Stimulated activated CD8-positive, alpha-beta memory T cell treated with anti-CD3 and anti-CD28 coated beads, Interleukin-12 subunit alpha, Interleukin-12 subunit beta, amount 100 ng/mL, for 4 hours (primary cell): ENCODE data around the gene HERC2.
"Not testable (repeated sequence)": the region's sequence is repeated elsewhere in the genome, so short reads cannot be mapped to it uniquely, and the experiment has no call there.

Source experiments
- DNase-seq: peaks from one replicate; pipeline ENCODE4 v3.0.0-alpha.2; 2020; ENCODE audit warnings: low read depth

The HERC2 gene

DNA sequence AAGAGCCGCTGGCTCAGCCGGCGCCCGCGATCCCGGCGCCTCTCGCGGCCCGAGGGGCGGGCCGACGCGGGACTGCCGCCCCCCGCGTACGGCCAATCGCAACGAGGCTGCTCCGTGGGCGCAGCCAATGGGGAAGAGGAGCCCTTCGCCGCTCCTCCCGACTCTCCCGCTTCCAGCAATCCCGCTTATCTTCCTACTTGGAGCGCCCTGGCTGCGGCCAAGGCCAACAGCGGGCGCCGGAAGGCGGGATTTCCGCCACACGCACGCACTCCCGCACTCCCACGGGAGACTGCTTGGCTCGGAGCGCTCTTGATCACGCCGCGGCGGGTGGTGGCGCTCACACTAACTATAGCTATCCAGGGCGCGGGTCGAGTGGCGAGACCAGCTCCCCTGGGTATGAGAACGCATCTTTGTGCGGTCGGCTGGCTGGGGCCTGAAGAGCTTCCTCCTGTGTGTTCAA lies at the start of gene HERC2:
Gene HERC2, minus strand, starts transcription at position 51 of the 460 bp plus-strand sequence. CDS start 746 bp downstream, outside the sequence.
- DNase-seq, result not testable (repeated sequence)

DNA sequence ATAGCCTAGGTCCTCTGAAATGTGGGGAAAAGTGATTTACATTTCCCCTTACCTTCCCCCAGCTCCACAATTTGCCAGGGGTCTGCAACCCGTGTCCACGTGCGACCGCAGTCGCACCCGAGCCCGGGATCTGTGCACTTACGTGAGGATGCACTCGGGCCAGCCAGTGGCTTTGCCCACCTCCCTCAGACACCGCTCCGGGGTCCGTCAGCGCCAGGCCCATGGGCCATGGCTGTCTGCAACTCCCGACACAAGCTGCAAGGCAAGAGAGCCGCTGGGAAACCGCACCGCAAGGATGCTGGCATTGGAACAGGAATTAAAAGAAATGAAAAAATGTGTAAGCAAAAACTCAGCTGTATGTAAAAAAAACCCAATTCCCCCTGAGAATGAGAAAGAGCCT lies 43.5 kb upstream of the HERC2 start:
- DNase-seq, result not testable (repeated sequence)

GRCh38 chr15:28357984-28358383 lies 36.0 kb upstream of the HERC2 start, which contains the start of gene GOLGA6L24:
Gene GOLGA6L24, minus strand, starts transcription at chr15:28358084. Its CDS starts 61 bp downstream, at chr15:28358023.
- not testable (repeated sequence) for DNase-seq

GRCh38 chr15:28321358-28322078 lies 461 bp downstream of the HERC2 start:
- DNase-seq, result not testable (repeated sequence)

- not testable (repeated sequence) for DNase-seq
Observed at GRCh38 chr15:28319725-28320124, 2.3 kb downstream of the HERC2 start.

DNA sequence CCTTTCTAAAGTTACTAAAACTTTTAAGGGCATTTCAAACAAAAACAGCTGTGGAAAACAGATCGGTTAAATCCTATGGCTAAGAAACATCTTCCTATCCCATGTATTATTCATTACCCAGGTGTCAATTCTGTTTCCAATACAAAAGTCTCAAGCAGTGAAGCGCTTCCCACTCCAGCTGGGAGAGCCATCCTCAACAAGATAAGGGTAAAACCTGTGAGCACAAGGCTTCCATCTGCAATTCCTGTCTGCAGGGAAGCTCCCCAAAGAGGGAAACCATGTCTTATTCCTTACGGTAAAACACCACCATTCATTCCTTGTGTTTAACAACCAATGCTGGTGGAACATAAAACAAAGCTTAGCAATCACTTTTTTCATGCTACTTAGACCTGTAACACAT lies 3.2 kb downstream of the HERC2 start:
- DNase-seq, result not testable (repeated sequence)

GRCh38 chr15:28318122-28318521 lies 3.9 kb downstream of the HERC2 start:
- DNase-seq, result not testable (repeated sequence)

DNA sequence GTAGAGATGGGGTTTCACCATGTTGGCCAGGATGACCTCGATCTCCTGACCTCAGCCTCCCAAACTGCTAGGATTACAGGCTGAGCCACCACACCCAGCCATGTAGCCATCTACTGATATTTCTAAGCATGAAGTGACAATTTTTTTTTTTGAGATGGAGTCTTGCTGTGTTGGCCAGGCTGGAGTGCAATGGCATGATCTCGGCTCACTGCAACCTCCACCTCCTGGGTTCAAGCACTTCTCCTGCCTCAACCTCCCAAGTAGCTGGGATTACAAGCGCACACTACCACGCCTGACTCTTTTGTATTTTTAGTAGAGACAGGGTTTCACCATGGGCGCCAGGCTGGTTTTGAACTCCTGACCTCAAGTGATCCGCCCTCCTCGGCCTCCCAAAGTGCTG lies 5.0 kb downstream of the HERC2 start:
- not testable (repeated sequence) for DNase-seq

GRCh38 chr15:28310454-28310853 lies 11.5 kb downstream of the HERC2 start:
- DNase-seq, result not testable (repeated sequence)

DNA sequence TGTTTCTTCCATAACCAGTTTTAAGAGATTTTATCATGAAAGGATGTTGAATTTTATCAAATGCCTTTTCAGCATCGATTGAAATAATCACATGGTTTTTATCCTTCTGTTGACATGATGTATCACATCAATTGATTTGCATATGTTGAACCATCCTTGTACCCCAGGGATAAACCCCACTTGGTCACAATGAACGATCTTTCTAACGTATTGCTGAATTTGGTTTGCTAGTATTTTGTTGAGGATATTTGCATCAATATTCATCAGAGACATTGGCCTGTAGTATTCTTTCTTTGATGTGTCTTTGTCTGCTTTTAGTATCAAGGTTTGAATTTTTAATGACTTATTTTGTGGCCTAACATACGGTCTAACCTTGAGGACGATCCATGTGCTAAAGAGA lies 13.3 kb downstream of the HERC2 start:
- DNase-seq, result not testable (repeated sequence)

DNA sequence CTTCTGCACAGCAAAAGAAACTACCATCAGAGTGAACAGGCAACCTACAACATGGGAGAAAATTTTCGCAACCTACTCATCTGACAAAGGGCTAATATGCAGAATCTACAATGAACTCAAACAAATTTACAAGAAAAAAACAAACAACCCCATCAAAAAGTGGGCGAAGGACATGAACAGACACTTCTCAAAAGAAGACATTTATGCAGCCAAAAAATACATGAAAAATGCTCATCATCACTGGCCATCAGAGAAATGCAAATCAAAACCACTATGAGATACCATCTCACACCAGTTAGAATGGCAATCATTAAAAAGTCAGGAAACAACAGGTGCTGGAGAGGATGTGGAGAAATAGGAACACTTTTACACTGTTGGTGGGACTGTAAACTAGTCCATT lies 16.3 kb downstream of the HERC2 start:
- not testable (repeated sequence) for DNase-seq

DNA sequence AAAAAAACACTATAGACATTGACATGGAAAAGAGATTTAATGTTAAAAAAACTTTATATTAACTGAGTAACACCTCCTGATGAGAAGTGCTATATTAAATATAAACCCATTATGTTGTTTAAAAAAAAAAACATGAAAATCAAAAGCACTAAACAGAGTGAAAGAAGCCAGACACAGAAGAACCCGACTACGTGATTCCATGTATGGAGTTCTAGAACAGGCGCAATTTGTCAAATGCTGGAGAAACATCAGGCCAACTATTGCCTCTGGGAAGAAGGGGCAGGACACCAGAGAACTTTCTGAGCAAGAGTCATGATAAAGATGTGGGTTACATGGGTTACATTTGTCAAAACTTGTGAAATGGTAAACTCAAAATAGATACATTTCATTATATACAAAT lies 24.5 kb downstream of the HERC2 start:
- not testable (repeated sequence) for DNase-seq

DNA sequence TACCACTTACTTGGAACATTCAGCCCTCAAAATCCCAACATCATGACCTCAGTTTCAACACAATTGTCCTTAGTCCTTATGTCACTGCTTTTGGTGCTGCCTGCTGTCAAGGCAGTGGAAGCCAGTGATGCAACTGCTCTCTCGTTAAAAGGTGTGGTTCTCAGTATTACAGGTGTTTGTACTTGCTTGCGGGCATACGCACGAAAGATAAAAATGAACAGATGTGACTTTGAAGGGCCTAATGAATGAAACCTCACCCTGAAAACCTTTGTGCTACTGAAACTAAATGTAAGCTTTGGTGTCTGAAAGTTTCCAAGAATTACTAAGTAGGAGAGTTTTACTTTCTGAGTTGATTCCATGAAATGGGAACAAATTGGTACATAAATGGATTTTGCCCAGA lies 25.2 kb downstream of the HERC2 start:
- not testable (repeated sequence) for DNase-seq

- not testable (repeated sequence) for DNase-seq
Observed at GRCh38 chr15:28295009-28295563, 26.9 kb downstream of the HERC2 start.

- not testable (repeated sequence) for DNase-seq
Observed at GRCh38 chr15:28294560-28294959, 27.4 kb downstream of the HERC2 start.

DNA sequence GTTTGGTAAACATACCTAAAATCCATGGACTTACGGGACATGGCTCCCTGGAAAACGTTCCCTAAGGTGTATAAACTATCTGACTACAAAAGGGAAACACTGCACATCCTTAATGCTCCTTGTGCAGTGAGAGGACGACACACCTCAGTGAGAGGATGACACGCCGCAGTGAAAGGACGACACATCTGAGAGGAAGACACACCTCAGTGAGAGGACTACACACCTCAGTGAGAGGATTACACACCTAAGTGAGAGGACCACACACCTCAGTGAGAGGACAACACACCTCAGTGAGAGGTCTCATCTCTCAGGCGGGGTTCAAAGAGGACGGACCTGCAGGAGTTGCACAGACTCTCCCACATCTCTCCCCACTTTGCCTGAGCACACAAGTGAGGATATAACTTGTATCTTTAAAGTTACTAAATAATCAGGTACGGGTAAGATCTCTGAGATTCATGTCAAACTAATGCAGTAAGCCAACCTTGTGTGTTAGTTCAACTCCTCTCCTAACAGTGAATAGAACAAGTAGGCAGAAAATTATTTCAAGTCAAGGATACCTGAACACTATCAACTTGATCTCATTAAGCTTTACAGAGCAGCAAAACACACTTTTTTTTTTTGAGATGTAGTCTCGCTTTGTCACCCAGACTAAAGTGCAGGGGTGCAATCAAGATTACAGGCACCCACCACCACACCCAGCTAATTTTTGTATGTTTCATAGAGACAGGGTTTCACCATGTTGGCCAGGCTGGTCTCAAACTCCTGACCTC lies 32.1 kb downstream of the HERC2 start:
- no peak for DNase-seq

DNA sequence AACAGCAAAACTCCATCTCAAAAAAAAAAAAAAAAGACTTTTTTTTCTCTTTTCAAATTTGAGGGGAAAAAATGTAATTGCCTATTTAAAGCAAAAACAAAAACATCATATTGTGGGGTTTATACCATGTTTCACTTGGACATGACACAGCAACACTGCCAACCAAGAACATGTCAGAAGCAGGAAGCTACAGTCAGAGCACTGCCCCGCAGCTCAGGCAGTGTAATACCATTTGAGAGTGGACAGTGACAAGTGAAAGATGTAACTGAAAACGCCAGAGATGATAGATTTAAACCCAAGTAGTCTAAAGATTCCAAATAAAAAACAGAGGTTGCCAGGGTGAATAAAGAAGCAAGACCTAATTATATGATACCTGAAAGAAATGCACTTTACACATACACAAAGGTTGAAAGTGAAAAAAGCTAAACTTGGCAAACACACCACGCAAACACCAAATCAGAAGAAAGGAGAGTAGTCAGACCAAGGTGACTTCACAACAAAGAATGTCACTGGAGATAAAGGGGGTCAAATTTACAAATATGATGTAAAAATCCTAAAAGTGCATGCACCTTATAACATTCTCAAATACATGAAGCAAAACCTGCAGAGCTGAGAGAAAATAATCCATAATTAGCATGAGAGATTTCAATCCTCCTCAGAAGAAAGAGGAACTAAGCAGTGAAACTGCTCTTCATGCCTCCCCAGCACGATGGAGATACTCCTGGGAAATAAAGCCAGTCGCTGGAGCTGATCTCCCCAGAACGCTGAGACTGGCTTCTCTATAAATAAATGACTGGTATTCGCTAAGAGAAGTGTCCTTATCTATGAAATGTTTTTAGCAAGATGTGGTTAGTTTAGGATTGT lies 32.9 kb downstream of the HERC2 start:
- DNase-seq, result not testable (repeated sequence)

DNA sequence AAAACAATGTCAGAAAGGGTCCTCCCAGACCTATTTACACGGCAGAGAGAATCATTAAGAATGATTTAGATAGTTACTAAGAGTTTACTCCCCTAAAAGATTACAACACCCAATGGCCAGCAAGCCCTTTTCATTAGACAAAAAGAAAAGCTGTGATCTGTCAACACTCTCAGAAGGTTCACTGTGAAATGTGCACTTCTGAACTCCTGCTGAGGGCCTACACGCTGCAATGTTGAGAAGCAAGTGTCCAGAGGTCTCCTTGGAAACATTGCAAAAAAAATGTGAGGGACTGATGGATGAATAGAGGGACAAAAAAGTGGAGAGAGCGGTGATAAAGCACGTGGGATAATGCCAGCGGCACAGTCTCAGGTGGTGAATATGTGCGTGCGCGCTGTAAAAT lies 35.3 kb downstream of the HERC2 start:
- DNase-seq, result not testable (repeated sequence)

DNA sequence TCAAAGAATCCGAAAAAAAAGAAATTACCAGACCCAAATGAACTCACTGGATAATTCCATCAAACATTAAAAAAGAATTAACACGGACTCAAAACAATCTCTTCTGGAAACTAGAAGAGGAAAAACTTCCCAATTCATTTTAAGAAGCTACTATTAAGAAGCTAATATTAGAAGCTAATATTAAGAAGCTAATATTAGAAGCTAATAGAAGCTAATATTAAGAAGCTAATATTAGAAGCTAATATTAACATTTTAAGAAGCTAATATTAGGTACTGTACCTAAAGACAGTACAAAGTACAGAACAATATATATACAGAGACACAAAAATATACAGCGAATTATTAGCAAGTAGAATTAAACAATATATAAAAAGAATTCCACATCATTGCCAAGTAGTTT lies 35.9 kb downstream of the HERC2 start:
- no peak for DNase-seq

DNA sequence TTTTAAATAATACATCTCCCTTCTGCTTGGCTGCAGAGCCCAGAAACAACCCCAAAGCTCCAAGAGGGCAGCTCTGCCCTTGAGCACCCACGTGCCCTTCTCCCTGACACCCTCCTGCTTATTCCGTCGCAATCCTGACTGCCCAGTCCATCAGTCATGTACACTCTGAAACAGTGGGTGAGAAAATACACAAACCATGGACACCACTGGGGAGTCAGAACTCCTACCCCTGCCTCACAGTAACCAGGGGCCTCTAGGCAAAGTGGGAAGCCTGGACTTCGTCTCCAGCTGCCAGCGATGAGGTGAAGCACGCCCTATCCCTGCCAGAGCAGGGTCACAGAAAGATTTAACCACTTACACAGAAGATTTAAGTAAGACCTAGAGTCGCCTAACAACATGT lies 40.1 kb downstream of the HERC2 start:
- DNase-seq, result no peak

- no peak for DNase-seq
Observed at GRCh38 chr15:28274635-28275034, 47.3 kb downstream of the HERC2 start.
